Stimulated activated naive CD8-positive, alpha-beta T cell treated with anti-CD3 and anti-CD28 coated beads, Interleukin-15, Interleukin-2, amounts not matched to agents 100 U/mL and 50 U/mL, for 24 hours (primary cell): ENCODE data around the gene CD209.
"Not testable (repeated sequence)": the region's sequence is repeated elsewhere in the genome, so short reads cannot be mapped to it uniquely, and the experiment has no call there.

ENCODE experiments used
- ATAC-seq: fragments of 150-1000 bp; cut with Tn5 transposase; one replicate; pipeline ENCODE4 v1.10.0; 2021
- DNase-seq: peaks from one replicate; pipeline ENCODE4 v3.0.0; 2021

CD209 gene, protein sequence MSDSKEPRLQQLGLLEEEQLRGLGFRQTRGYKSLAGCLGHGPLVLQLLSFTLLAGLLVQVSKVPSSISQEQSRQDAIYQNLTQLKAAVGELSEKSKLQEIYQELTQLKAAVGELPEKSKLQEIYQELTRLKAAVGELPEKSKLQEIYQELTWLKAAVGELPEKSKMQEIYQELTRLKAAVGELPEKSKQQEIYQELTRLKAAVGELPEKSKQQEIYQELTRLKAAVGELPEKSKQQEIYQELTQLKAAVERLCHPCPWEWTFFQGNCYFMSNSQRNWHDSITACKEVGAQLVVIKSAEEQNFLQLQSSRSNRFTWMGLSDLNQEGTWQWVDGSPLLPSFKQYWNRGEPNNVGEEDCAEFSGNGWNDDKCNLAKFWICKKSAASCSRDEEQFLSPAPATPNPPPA

DNA sequence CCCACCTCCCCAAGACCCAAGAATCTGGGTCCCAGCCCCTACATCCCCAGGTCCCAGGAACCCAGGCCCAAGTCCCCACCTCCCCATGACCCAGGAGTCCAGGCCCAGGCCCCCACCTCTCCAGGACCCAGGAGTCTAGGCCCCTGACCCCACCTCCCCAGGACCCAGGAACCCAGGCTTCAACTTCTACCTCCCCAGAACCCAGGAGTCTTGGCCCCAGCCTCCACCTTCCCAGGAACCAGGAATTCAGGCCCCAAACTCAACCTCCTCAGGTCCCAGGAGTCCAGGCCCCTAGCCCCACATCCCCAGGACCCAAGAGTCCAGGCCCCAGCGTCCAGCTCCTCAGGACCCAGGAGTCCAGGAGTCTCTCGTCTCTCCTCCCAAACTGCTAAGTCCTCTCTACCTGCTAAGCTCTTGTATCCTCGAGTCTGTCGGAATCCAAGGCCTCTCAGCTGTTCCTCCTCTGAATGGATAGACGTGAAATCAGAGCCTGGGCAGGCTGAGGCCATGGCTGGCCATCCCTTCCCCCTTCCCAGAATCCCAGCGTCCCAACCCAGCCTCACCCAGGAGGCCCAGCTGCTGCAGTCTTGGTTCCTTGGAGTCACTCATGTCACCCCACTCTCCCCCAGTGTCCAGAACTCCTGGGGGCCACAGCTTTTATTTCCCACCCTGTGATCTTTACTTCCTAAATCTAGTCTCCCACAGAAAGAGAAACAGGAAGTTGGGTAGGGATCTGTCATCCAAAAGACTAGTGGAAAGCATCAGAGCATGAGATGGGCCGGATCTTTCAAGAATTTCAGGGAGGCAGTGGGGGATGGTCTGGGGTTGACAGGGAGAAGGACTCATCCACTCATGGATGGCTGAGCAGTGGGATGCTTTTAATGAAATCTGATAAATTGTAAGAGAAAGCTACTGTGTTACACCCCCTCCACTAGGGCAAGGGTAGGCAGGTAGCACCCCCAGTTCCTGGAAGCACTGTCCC lies at the start of gene CD209:
TSS of gene CD209 (minus strand) at position 632 of the 982 bp plus-strand sequence. CDS start at position 609, 23 bp downstream.
- DNase-seq = no peak

GRCh38 chr19:7795555-7796161 lies 48.3 kb upstream of the CD209 start:
- DNase-seq (no peak), ATAC-seq (no peak)

More for the DNA sequence above, at the start of gene CD209:
- ATAC-seq = no peak

GRCh38 chr19:7793493-7793892 lies 46.2 kb upstream of the CD209 start:
- no peak for DNase-seq
- ATAC-seq = no peak

DNA sequence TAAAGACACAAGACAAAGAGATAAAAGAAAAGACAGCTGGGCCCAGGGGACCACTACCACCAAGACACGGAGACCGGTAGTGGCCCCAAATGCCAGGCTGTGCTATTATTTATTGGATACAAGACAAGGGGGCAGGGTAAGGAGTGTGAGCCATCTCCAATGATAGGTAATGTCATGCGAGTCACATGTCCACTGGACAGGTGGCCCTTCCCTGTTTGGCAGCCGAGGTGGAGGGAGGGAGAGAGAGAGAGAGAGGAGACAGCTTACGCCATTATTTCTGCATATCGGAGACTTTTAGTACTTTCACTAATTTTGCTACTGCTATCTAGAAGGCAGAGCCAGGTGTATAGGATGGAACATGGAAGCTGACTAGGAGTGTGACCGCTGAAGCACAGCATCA lies 45.4 kb upstream of the CD209 start:
- not testable (repeated sequence) for DNase-seq, ATAC-seq

GRCh38 chr19:7792281-7792680 lies 44.9 kb upstream of the CD209 start:
- DNase-seq = no peak
- no peak for ATAC-seq

DNA sequence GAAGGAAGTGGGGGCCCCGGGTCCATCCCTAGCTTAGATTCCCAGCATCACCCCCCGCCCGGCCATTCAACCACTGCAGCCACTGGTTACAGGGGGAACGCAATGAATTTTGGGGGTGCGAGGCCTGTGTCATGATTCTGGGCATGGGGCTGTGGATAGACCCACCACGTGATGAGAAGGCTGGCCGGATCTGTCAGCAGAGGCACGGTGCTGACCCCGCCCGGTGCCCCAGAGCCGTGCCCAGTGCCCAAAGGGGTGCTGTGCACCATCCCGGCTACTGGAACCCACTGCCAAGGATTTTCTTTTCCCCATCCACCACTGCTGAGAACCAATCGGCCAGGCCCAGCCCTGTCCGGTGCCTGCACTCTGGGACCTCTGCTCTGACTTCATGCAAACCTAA lies 43.1 kb upstream of the CD209 start:
- ATAC-seq (no peak), DNase-seq (no peak)

DNA sequence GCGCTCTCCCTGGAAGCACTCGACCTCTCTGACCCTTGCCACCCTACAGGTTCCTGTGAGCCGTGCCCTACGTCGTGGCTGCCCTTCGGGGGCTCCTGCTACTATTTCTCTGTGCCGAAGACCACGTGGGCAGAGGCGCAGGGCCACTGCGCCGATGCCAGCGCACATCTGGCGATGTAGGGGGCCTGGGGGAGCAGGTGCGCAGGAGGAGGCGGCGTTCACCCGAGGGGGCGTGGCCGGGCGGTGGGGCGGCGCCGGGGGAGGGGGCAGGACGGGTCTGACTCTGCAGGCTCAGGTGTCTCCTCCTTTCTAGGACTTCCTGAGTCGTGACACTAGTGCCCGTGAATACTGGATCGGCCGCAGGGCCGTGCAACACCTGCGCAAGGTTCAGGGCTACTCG lies 42.1 kb upstream of the CD209 start:
- peak; percentile 27 for DNase-seq
- peak; percentile 34 for ATAC-seq

GRCh38 chr19:7788933-7789323 lies 41.6 kb upstream of the CD209 start:
- DNase-seq = no peak
- ATAC-seq = no peak

DNA sequence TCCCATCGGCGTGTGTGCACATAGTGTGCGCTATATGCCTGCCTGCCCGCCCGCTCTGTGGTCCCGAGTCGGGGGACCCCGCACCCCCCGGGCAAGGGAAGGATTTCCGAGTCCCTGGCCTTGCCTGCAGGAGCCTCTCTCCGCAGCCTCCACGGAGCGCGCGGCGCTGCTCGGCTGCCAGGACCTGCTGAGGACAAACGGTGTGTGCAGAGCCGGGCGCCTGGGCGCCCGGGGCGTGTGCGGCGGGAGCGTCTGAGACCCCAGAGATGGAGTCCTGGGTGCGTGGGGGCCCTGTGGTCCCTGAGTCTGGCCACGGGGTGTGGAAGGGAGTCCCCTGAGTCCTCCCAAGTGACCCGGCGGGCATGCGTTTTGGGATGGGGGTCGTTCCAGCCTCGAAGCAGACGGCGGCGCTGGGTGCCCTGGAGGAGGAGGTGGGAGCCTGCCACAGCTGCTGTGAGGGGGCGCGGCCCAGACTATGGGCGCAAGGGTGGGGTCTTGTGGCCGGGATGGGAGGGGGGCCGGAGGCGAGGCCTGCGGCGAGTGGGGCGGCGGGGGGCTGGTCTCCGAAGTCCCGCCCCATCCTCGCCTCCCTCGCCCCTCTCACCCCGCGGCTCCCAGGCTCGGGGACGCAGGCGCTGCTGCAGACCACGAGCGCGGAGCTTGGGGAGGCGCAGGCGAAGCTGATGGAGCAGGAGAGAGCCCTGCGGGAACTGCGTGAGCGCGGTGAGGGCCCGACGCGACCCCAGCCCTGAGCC lies 41.0 kb upstream of the CD209 start:
- no peak for DNase-seq
- ATAC-seq = no peak

- ATAC-seq (no peak), DNase-seq (no peak)
Observed at GRCh38 chr19:7787602-7788177, 40.4 kb upstream of the CD209 start.

GRCh38 chr19:7787141-7787540 lies 39.8 kb upstream of the CD209 start:
- no peak for DNase-seq
- no peak for ATAC-seq

- no peak for ATAC-seq
- no peak for DNase-seq
Observed at GRCh38 chr19:7784856-7785255, 37.5 kb upstream of the CD209 start.

GRCh38 chr19:7783991-7784423 lies 36.7 kb upstream of the CD209 start:
- ATAC-seq (no peak), DNase-seq (no peak)

DNA sequence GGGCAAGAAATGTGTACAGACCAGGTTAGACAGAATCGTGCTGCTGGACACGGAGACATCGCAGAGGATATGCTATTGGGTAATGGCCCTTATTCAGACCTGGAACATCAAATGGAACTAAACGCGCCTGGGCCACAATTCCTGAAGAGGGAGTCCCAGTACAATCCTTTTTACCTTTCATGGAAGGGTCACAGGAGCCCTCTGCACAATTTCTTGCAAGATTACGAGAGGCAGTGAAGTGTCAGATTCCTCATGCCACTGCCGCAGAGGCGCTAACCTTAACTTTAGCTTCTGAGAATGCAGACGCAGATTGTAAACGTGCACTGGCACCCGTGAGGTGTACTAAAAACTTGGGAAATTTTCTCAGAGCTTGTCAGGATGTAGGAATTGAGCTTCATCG lies 33.8 kb upstream of the CD209 start:
- DNase-seq (no peak), ATAC-seq (no peak)

DNA sequence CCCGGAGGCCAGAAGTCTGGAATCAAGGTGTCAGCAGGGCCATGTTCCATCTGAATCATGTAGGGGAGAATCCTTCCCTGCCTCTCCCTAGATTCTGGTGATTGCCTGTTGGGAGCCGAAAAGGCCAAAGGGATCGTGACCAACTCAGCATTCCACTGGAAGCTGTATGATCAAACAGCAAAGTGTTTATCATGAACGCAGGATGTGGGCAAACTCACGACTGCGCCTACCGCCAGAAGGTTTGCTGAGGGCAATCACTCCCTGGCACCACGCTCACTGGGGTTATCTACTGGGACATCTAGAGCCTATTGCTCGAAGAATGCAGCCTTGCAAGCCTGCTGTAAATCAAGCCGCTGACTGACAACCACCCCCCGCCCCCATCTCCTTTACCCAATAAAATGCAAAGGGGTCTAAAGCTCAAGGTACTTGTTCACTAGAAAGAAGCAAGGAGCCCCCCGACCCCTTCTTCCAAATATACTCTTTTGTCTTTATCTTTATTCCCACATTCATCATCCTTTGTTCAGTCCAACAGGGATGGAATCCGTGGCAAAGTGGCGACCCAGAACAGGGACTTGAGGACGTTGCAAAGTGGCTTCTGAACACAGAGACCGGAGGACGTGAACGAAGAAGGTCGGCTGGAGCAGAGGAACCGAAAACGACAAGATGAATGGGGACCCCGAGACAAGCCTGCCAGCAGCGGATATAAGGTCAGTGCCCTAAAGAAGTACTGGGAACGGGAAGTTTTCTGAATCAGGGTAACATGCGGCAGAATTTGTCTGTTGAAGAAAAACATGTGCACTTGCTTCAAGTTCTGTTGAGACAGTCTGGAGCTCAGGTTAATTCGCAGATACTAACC lies 32.5 kb upstream of the CD209 start:
- DNase-seq (no peak), ATAC-seq (no peak)

GRCh38 chr19:7778081-7778480 lies 30.7 kb upstream of the CD209 start:
- ATAC-seq = no peak
- no peak for DNase-seq

DNA sequence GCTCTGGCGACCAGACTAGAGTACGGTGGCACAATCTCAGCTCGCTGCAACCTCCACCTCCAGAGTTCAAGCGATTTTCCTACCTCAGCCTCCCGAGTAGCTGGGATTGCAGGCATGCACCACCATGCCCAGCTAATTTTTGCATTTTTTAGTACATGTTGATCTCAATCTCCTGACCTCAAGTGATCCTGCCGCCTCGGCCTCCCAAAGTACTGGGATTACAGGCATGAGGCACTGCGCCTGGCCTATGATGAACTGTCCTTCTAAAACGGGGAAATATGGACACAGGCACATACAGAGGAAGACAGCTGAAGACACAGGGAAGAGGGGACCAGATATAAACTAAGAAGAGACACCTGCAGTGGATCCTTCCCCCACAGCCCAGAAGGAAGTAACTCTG lies 28.4 kb upstream of the CD209 start:
- DNase-seq (no peak), ATAC-seq (no peak)

DNA sequence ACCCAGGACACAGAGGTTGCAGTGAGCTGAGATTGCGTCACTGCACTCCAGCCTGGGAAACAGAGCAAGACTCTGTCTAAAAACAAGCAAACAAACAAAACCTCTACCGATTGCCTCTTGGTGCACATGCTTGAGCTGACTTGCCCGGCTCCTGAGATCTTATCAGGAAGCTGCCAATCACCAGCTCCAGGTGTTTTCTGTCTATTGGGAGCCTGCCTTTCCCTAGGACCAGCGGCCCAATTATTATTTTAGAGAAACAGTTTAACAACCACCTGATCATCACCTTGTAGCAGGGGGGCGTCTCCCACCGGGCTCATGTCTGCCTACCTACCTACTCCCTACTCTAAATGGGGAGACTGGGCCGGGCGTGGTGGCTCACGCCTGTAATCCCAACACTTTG lies 26.5 kb upstream of the CD209 start:
- ATAC-seq = no peak
- no peak for DNase-seq

DNA sequence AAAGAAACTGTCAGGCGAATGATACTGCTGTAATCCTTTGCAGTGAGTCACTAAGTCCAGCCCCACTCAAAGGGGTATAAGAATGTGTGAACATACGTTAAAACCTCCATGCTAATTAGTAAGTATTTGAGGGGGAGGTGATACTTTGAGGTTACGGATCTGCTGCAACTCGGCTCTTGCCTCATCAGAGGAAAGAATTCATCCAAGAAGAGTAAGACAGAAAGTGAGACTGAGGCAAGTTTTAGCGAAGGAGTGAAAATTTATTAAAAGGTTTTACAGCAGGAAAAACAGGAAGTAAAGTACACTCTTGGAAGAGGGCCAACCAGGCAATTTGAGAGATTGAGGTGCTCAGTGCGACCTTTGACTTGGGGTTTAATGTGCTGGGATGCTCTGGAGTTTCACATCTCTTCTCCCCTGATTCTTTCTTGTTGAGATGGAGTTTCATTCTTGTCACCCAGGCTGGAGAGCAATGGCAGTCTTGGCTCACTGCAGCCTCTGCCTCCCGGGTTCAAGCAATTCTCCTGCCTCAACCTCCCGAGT lies 25.5 kb upstream of the CD209 start:
- ATAC-seq (peak; percentile 97), DNase-seq (peak; percentile 28)

DNA sequence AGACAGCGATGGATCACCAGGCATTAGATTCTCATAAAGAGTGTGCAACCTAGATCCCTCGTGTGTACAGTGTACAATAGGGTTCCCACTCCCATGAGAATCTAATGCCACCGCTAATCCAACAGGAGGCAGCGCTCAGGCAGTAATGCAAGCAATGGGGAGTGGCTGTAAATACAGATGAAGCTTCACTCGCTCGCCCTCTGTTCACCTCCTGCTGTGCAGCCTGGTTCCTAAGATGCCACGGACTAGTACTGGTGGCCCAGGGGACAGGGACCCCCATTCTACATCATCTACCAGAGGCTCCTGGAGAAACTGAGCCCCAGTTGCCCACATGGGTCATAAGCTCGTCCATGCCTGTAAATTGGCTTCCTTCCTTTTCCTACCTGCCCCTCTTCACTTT lies 23.7 kb upstream of the CD209 start:
- no peak for DNase-seq
- ATAC-seq = no peak
